ENCODE data around the gene HIPK2.

DNA sequence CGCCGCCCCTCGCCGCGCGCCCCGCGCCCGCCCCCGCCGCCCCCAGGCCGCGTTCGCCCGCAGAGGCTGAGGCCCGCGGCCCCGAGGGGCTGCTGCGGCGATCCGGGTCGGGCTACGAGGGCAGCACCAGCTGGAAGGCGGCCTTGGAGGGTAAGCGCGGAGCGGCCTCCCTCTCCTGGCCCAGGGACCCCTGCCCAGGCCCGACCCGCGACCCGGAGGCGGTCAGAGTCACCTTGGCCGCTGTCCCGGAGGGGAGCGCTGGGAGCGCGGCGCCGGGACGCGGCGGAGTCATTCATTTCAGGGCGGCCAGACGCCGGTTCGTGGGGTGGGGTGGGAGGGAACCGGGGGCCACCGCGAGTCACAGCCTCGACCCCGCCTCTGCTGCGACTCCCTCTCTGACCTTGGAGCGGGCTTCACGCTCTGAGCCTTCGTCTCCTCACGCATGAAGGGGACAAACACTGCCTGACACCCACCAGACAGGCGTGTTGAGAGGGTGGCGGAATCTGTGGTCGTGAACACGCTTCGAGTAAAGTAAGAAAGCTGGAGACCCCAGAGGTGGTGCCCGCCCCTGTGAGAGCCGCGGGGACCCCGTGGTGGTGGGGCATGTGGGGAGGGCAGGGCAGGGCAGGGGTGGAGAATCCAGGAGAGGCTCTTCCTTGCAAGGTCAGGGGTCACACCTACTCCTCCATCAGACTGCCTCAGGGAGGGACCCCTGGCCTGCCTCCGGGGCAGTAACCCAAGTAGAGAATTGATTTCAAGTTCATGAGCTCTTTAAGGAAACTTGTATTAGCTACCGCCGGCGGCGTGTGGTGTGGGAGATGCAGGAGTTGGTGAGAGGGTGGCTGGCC, 253.6 kb downstream of the HIPK2 start:
- TF ChIP-seq, protein P1, sequence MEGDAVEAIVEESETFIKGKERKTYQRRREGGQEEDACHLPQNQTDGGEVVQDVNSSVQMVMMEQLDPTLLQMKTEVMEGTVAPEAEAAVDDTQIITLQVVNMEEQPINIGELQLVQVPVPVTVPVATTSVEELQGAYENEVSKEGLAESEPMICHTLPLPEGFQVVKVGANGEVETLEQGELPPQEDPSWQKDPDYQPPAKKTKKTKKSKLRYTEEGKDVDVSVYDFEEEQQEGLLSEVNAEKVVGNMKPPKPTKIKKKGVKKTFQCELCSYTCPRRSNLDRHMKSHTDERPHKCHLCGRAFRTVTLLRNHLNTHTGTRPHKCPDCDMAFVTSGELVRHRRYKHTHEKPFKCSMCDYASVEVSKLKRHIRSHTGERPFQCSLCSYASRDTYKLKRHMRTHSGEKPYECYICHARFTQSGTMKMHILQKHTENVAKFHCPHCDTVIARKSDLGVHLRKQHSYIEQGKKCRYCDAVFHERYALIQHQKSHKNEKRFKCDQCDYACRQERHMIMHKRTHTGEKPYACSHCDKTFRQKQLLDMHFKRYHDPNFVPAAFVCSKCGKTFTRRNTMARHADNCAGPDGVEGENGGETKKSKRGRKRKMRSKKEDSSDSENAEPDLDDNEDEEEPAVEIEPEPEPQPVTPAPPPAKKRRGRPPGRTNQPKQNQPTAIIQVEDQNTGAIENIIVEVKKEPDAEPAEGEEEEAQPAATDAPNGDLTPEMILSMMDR (IDR thresholded peaks at IDR 0.05): no peak
- TF ChIP-seq POLR2A (IDR thresholded peaks at IDR 0.05) (no peak), POLR2AphosphoS5 (IDR thresholded peaks at IDR 0.05) (no peak)
